Measurements from ENCODE around the gene HSFX2.
"Not testable (repeated sequence)": the region's sequence is repeated elsewhere in the genome, so short reads cannot be mapped to it uniquely, and the experiment has no call there.

HSFX2 gene

GRCh38 chrX:149545545-149546543, 49.3 kb downstream of the HSFX2 start:
- not testable (repeated sequence) for H3K27ac ChIP-seq

All from C4-2B (cell line).